GM19455 (cell line): Measurements from ENCODE around the gene PREP.

Experiments
- ATAC-seq: cut with Tn5 transposase; IDR thresholded peaks from one replicate; pipeline ENCODE4 v1.9.1; 2021; ENCODE audit not compliant: unreplicated experiment

PREP gene

GRCh38 chr6:105398859-105399258 lies 4.0 kb downstream of the PREP start:
- no peak for ATAC-seq

- no peak for ATAC-seq
Observed at GRCh38 chr6:105397987-105398386, 4.9 kb downstream of the PREP start.

GRCh38 chr6:105391705-105392104 lies 11.2 kb downstream of the PREP start:
- ATAC-seq, result no peak

- ATAC-seq, result no peak
Observed at GRCh38 chr6:105389543-105389942, 13.3 kb downstream of the PREP start.

- no peak for ATAC-seq
Observed at GRCh38 chr6:105388392-105388791, 14.5 kb downstream of the PREP start.

GRCh38 chr6:105384004-105384403 lies 18.9 kb downstream of the PREP start:
- ATAC-seq, result no peak

- no peak for ATAC-seq
Observed at GRCh38 chr6:105382958-105383357, 19.9 kb downstream of the PREP start.

GRCh38 chr6:105382496-105382895 lies 20.4 kb downstream of the PREP start:
- no peak for ATAC-seq

- no peak for ATAC-seq
Observed at GRCh38 chr6:105380634-105381033, 22.2 kb downstream of the PREP start.

- ATAC-seq, result no peak
Observed at GRCh38 chr6:105375797-105376196, 27.1 kb downstream of the PREP start.

GRCh38 chr6:105374010-105374420 lies 28.9 kb downstream of the PREP start:
- ATAC-seq, result no peak

GRCh38 chr6:105373481-105373880 lies 29.4 kb downstream of the PREP start:
- ATAC-seq, result no peak

- no peak for ATAC-seq
Observed at GRCh38 chr6:105372849-105373182, 30.1 kb downstream of the PREP start.

GRCh38 chr6:105372142-105372848 lies 30.6 kb downstream of the PREP start:
- ATAC-seq, result no peak

- ATAC-seq, result no peak
Observed at GRCh38 chr6:105370351-105370750, 32.5 kb downstream of the PREP start.

- ATAC-seq, result no peak
Observed at GRCh38 chr6:105369145-105369544, 33.7 kb downstream of the PREP start.

GRCh38 chr6:105364243-105364642 lies 38.6 kb downstream of the PREP start:
- ATAC-seq, result no peak

GRCh38 chr6:105363100-105363754 lies 39.7 kb downstream of the PREP start:
- ATAC-seq, result no peak

- no peak for ATAC-seq
Observed at GRCh38 chr6:105359419-105360370, 43.2 kb downstream of the PREP start.

- no peak for ATAC-seq
Observed at GRCh38 chr6:105357165-105357564, 45.7 kb downstream of the PREP start.

GRCh38 chr6:105352037-105352617 lies 50.8 kb downstream of the PREP start:
- no peak for ATAC-seq
